ENCODE data around the gene GIMAP8. TPM values are rescaled to one million over a fixed set of nuclear protein-coding genes. Genes with fewer than 3 reads are reported as not detected.
"Not testable (repeated sequence)": the region's sequence is repeated elsewhere in the genome, so short reads cannot be mapped to it uniquely, and the experiment has no call there.

The GIMAP8 gene
- total RNA-seq, 1 experiment from 2014 or later: not detected

GRCh38 chr7:150514748-150515222, 64.4 kb downstream of the GIMAP8 start, which contains the start of gene GIMAP7:
Gene GIMAP7, plus strand, starts transcription at chr7:150514872. Its CDS starts 5,103 bp downstream, at chr7:150519975.
- Histone ChIP-seq H4K20me1 (ENCODE audit: insufficient read depth, low read depth, low read length) (no peaks in the 10 kb centered on the region), H3K4me1 (ENCODE audit: low read length) (no peaks in the 10 kb centered on the region), H3K27me3 (ENCODE audit: low read length) (no peaks in the 10 kb centered on the region), H3K4me3 (ENCODE audit: low read length) (no peak within 1 kb of the TSS), H3K27ac (ENCODE audit: low read length) (no peak within 1 kb of the TSS), H3K9me3 (ENCODE audit: low read length) (no peaks in the 10 kb centered on the region), H3K9me2 (replicated peaks; ENCODE audit: insufficient read depth, low read length) (no peaks in the 10 kb centered on the region), H3K9ac (ENCODE audit: low read length) (no peak within 1 kb of the TSS), H3K36me3 (ENCODE audit: insufficient read depth, low read length) (no peaks in the 10 kb centered on the region), H3K4me2 (ENCODE audit: low read depth, low read length, poor library complexity, severe bottlenecking) (no peak within 1 kb of the TSS), H3K79me2 (ENCODE audit: low read length) (no peaks in the 10 kb centered on the region), H2AFZ (ENCODE audit: low read length) (no peak within 1 kb of the TSS)
- no peak for DNase-seq

- DNase-seq: no peak
- Histone ChIP-seq H3K4me3 (ENCODE audit: low read length) (no peak overlapping the region), H3K36me3 (ENCODE audit: insufficient read depth, low read length) (no peaks in the 10 kb centered on the region), H3K27me3 (ENCODE audit: low read length) (no peaks in the 10 kb centered on the region), H4K20me1 (ENCODE audit: insufficient read depth, low read depth, low read length) (no peaks in the 10 kb centered on the region), H2AFZ (ENCODE audit: low read length) (no peak overlapping the region), H3K4me1 (ENCODE audit: low read length) (no peaks in the 10 kb centered on the region), H3K4me2 (ENCODE audit: low read depth, low read length, poor library complexity, severe bottlenecking) (no peak overlapping the region), H3K9me3 (ENCODE audit: low read length) (no peaks in the 10 kb centered on the region), H3K27ac (ENCODE audit: low read length) (no peak overlapping the region), H3K79me2 (ENCODE audit: low read length) (no peaks in the 10 kb centered on the region), H3K9ac (ENCODE audit: low read length) (no peak overlapping the region), H3K9me2 (replicated peaks; ENCODE audit: insufficient read depth, low read length) (no peaks in the 10 kb centered on the region)
These were observed 65.1 kb downstream of the GIMAP8 start for GRCh38 chr7:150515248-150516147.

GRCh38 chr7:150516956-150517745, 66.7 kb downstream of the GIMAP8 start:
- H3K27ac ChIP-seq (ENCODE audit: low read length): no peak overlapping the region
- no peaks in the 10 kb centered on the region for H3K36me3 ChIP-seq (ENCODE audit: insufficient read depth, low read length)
- H3K4me1 ChIP-seq (ENCODE audit: low read length): no peaks in the 10 kb centered on the region
- H4K20me1 ChIP-seq (ENCODE audit: insufficient read depth, low read depth, low read length): no peaks in the 10 kb centered on the region
- no peaks in the 10 kb centered on the region for H3K27me3 ChIP-seq (ENCODE audit: low read length)
- no peaks in the 10 kb centered on the region for H3K79me2 ChIP-seq (ENCODE audit: low read length)
- H3K9me2 ChIP-seq (replicated peaks; ENCODE audit: insufficient read depth, low read length): no peaks in the 10 kb centered on the region
- no peak overlapping the region for H2AFZ ChIP-seq (ENCODE audit: low read length)
- no peaks in the 10 kb centered on the region for H3K9me3 ChIP-seq (ENCODE audit: low read length)
- no peak overlapping the region for H3K4me3 ChIP-seq (ENCODE audit: low read length)
- H3K4me2 ChIP-seq (ENCODE audit: low read depth, low read length, poor library complexity, severe bottlenecking): no peak overlapping the region
- DNase-seq: no peak
- no peak overlapping the region for H3K9ac ChIP-seq (ENCODE audit: low read length)

GRCh38 chr7:150519310-150519709, 68.9 kb downstream of the GIMAP8 start:
- no peaks in the 10 kb centered on the region for H3K79me2 ChIP-seq (ENCODE audit: low read length)
- H2AFZ ChIP-seq (ENCODE audit: low read length): no peak overlapping the region
- H3K4me3 ChIP-seq (ENCODE audit: low read length): no peak overlapping the region
- H3K36me3 ChIP-seq (ENCODE audit: insufficient read depth, low read length): no peaks in the 10 kb centered on the region
- H3K27ac ChIP-seq (ENCODE audit: low read length): no peak overlapping the region
- no peak for DNase-seq
- H3K27me3 ChIP-seq (ENCODE audit: low read length): no peaks in the 10 kb centered on the region
- no peaks in the 10 kb centered on the region for H3K9me3 ChIP-seq (ENCODE audit: low read length)
- no peak overlapping the region for H3K9ac ChIP-seq (ENCODE audit: low read length)
- no peaks in the 10 kb centered on the region for H3K9me2 ChIP-seq (replicated peaks; ENCODE audit: insufficient read depth, low read length)
- H3K4me1 ChIP-seq (ENCODE audit: low read length): no peaks in the 10 kb centered on the region
- H4K20me1 ChIP-seq (ENCODE audit: insufficient read depth, low read depth, low read length): no peaks in the 10 kb centered on the region
- no peak overlapping the region for H3K4me2 ChIP-seq (ENCODE audit: low read depth, low read length, poor library complexity, severe bottlenecking)

- Histone ChIP-seq H3K36me3 (ENCODE audit: insufficient read depth, low read length) (no peaks in the 10 kb centered on the region), H3K4me2 (ENCODE audit: low read depth, low read length, poor library complexity, severe bottlenecking) (no peak overlapping the region), H3K4me1 (ENCODE audit: low read length) (no peaks in the 10 kb centered on the region), H3K79me2 (ENCODE audit: low read length) (no peaks in the 10 kb centered on the region), H3K9ac (ENCODE audit: low read length) (no peak overlapping the region), H3K27me3 (ENCODE audit: low read length) (no peaks in the 10 kb centered on the region), H2AFZ (ENCODE audit: low read length) (no peak overlapping the region), H4K20me1 (ENCODE audit: insufficient read depth, low read depth, low read length) (no peaks in the 10 kb centered on the region), H3K9me2 (replicated peaks; ENCODE audit: insufficient read depth, low read length) (no peaks in the 10 kb centered on the region), H3K9me3 (ENCODE audit: low read length) (no peaks in the 10 kb centered on the region), H3K4me3 (ENCODE audit: low read length) (no peak overlapping the region), H3K27ac (ENCODE audit: low read length) (no peak overlapping the region)
- DNase-seq: no peak
These were observed 69.7 kb downstream of the GIMAP8 start for GRCh38 chr7:150520145-150520544.

- H3K4me3 ChIP-seq (ENCODE audit: low read length); H3K4me1 ChIP-seq (ENCODE audit: low read length); H3K27ac ChIP-seq (ENCODE audit: low read length): not testable (repeated sequence)
These were observed 72.5 kb downstream of the GIMAP8 start for GRCh38 chr7:150522931-150523330.

GRCh38 chr7:150524018-150524417, 73.6 kb downstream of the GIMAP8 start:
- H2AFZ ChIP-seq (ENCODE audit: low read length): no peak overlapping the region
- H3K9me2 ChIP-seq (replicated peaks; ENCODE audit: insufficient read depth, low read length): no peaks in the 10 kb centered on the region
- DNase-seq: no peak
- H3K9me3 ChIP-seq (ENCODE audit: low read length): no peaks in the 10 kb centered on the region
- no peaks in the 10 kb centered on the region for H3K79me2 ChIP-seq (ENCODE audit: low read length)
- no peaks in the 10 kb centered on the region for H3K36me3 ChIP-seq (ENCODE audit: insufficient read depth, low read length)
- no peak overlapping the region for H3K27ac ChIP-seq (ENCODE audit: low read length)
- no peaks in the 10 kb centered on the region for H4K20me1 ChIP-seq (ENCODE audit: insufficient read depth, low read depth, low read length)
- no peaks in the 10 kb centered on the region for H3K27me3 ChIP-seq (ENCODE audit: low read length)
- H3K9ac ChIP-seq (ENCODE audit: low read length): no peak overlapping the region
- no peak overlapping the region for H3K4me3 ChIP-seq (ENCODE audit: low read length)
- no peak overlapping the region for H3K4me2 ChIP-seq (ENCODE audit: low read depth, low read length, poor library complexity, severe bottlenecking)
- no peaks in the 10 kb centered on the region for H3K4me1 ChIP-seq (ENCODE audit: low read length)

More at GRCh38 chr7:150522931-150523330, 72.5 kb downstream of the GIMAP8 start:
- H3K4me2 ChIP-seq (ENCODE audit: low read depth, low read length, poor library complexity, severe bottlenecking); H3K9me2 ChIP-seq (replicated peaks; ENCODE audit: insufficient read depth, low read length); H3K79me2 ChIP-seq (ENCODE audit: low read length); H2AFZ ChIP-seq (ENCODE audit: low read length); H4K20me1 ChIP-seq (ENCODE audit: insufficient read depth, low read depth, low read length); H3K9me3 ChIP-seq (ENCODE audit: low read length); H3K9ac ChIP-seq (ENCODE audit: low read length); H3K27me3 ChIP-seq (ENCODE audit: low read length); H3K36me3 ChIP-seq (ENCODE audit: insufficient read depth, low read length); DNase-seq: not testable (repeated sequence)

Data from Karpas-422 (cell line).